DND-41 (cell line): Measurements from ENCODE around the gene PRKCE.

ENCODE experiments used
- ATAC-seq: fragments of 200-7000 bp; cut with Tn5 transposase; 3 replicates; pipeline ENCODE4 v1.9.1; 2021; ENCODE audit warnings: low read depth; ENCODE audit not compliant: insufficient read depth
- DNase-seq: peaks from one replicate; pipeline ENCODE4 v3.0.0-alpha.2; 2020
- H2AFZ ChIP-seq: 2 replicates; pipeline ENCODE4 v1.6.0; 2012; ENCODE audit warnings: low read depth, low read length
- H3K27ac ChIP-seq: 2 replicates; pipeline ENCODE4 v1.5.1; 2012; ENCODE audit warnings: low read length, inconsistent platforms
- H3K27me3 ChIP-seq: fragments of 200-600 bp; sonication (generic); 2 replicates; pipeline ENCODE4 v1.6.0; 2012; ENCODE audit warnings: low read length, mild to moderate bottlenecking, inconsistent platforms; ENCODE audit not compliant: insufficient read depth, poor library complexity
- H3K36me3 ChIP-seq: 2 replicates; pipeline ENCODE4 v1.5.1; 2012; ENCODE audit warnings: low read length, inconsistent platforms; ENCODE audit not compliant: insufficient read depth
- H3K4me1 ChIP-seq: 2 replicates; pipeline ENCODE4 v1.5.1; 2012; ENCODE audit warnings: mild to moderate bottlenecking, low read length; ENCODE audit not compliant: insufficient read depth
- H3K4me2 ChIP-seq: 2 replicates; pipeline ENCODE4 v1.6.0; 2012; ENCODE audit warnings: mild to moderate bottlenecking, moderate library complexity, low read length, inconsistent platforms; ENCODE audit not compliant: insufficient read depth
- H3K4me3 ChIP-seq, 2 experiments: fragments of 200-600 bp in 1 of 2; shearing (Covaris generic) in 1 of 2; 2 replicates each; pipeline ENCODE4 v1.5.1; 2012 to 2016; ENCODE audit warnings: inconsistent platforms in 2 of 2, low read length in 2 of 2, mild to moderate bottlenecking in 2 of 2, low read depth in 1 of 2, moderate library complexity in 1 of 2
- H3K79me2 ChIP-seq: 2 replicates; pipeline ENCODE4 v1.6.0; 2012; ENCODE audit warnings: low read length, inconsistent platforms; ENCODE audit not compliant: insufficient read depth
- H3K9ac ChIP-seq: 2 replicates; pipeline ENCODE4 v1.6.0; 2012; ENCODE audit warnings: low read depth, mild to moderate bottlenecking, inconsistent platforms, low read length, moderate library complexity
- H3K9me3 ChIP-seq: 2 replicates; pipeline ENCODE4 v1.5.1; 2012; ENCODE audit warnings: low read length, moderate library complexity, mild to moderate bottlenecking, inconsistent platforms; ENCODE audit not compliant: insufficient read depth, severe bottlenecking
- H4K20me1 ChIP-seq: 2 replicates; pipeline ENCODE4 v1.6.0; 2012; ENCODE audit warnings: low read length; ENCODE audit not compliant: insufficient read depth
- EZH2 ChIP-seq: IDR thresholded peaks from 3 replicates; pipeline ENCODE4 v1.6.1; 2012; ENCODE audit warnings: borderline replicate concordance, low read depth, mild to moderate bottlenecking, moderate library complexity, low read length, inconsistent platforms; ENCODE audit not compliant: severe bottlenecking
- TF ChIP-seq, protein P1 (sequence below): IDR thresholded peaks from 2 replicates; pipeline ENCODE4 v1.5.1; 2012; ENCODE audit warnings: borderline replicate concordance, low read length, moderate library complexity, mild to moderate bottlenecking; ENCODE audit not compliant: poor library complexity, severe bottlenecking; ENCODE audit errors: extremely low read depth

PRKCE gene

GRCh38 chr2:45728458-45728942 is 77.0 kb downstream of the PRKCE start:
- no peaks in the 10 kb centered on the region for H4K20me1 ChIP-seq
- no peak overlapping the region for H2AFZ ChIP-seq
- no peaks in the 10 kb centered on the region for H3K27me3 ChIP-seq
- H3K79me2 ChIP-seq, result no peaks in the 10 kb centered on the region
- TF ChIP-seq, protein P1, sequence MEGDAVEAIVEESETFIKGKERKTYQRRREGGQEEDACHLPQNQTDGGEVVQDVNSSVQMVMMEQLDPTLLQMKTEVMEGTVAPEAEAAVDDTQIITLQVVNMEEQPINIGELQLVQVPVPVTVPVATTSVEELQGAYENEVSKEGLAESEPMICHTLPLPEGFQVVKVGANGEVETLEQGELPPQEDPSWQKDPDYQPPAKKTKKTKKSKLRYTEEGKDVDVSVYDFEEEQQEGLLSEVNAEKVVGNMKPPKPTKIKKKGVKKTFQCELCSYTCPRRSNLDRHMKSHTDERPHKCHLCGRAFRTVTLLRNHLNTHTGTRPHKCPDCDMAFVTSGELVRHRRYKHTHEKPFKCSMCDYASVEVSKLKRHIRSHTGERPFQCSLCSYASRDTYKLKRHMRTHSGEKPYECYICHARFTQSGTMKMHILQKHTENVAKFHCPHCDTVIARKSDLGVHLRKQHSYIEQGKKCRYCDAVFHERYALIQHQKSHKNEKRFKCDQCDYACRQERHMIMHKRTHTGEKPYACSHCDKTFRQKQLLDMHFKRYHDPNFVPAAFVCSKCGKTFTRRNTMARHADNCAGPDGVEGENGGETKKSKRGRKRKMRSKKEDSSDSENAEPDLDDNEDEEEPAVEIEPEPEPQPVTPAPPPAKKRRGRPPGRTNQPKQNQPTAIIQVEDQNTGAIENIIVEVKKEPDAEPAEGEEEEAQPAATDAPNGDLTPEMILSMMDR, result no peak
- no peak for TF ChIP-seq EZH2
- no peak overlapping the region for H3K4me3 ChIP-seq
- no peak overlapping the region for H3K27ac ChIP-seq
- H3K9me3 ChIP-seq, result no peaks in the 10 kb centered on the region
- no peaks in the 10 kb centered on the region for H3K36me3 ChIP-seq
- ATAC-seq (no peak), DNase-seq (no peak)
- H3K4me2 ChIP-seq, result no peak overlapping the region
- H3K9ac ChIP-seq, result no peak overlapping the region
- H3K4me1 ChIP-seq, result no peaks in the 10 kb centered on the region

DNA sequence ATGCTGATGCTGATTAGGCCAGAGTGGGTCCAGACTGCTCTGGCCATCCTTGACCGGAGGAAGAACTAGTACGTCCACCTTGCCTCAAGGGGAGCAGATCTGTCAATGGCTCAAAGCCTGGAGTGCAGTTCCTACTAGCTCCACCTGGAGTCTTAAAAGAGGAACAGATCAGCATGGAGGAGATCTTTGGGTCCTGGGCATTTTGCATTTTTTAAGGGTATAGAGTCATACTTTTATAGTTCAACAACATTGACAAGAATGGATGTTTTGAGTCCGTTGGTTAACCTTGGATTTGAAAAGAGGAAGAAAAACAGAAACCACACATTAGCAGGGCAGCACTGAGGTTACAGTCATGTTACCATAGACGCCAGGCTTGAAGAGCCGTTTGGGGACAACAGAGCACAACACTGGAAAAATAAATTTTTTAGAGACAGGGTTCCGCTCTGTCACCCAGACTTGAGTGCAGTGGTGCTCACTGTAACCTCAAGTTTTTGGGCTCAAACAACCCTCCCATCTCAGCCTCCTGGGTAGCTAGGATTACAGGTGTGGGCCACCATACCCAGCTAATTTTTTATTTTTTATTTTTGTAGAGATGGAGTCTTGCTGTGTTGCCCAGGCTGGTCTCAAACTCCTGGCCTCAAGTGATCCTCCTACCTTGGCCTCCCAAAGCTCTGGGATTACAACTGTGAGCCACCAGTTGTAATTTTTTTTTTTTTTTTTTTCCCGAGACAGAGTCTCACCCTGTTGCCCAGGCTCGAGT is 78.5 kb downstream of the PRKCE start:
- Histone ChIP-seq H3K4me3 (no peak overlapping the region), H3K9me3 (no peaks in the 10 kb centered on the region), H3K27ac (no peak overlapping the region), H3K9ac (no peak overlapping the region), H3K4me2 (no peak overlapping the region), H2AFZ (no peak overlapping the region), H3K27me3 (no peaks in the 10 kb centered on the region), H3K79me2 (no peaks in the 10 kb centered on the region), H3K4me1 (no peaks in the 10 kb centered on the region), H4K20me1 (no peaks in the 10 kb centered on the region), H3K36me3 (no peaks in the 10 kb centered on the region)
- DNase-seq (no peak), ATAC-seq (no peak)
- no peak for TF ChIP-seq EZH2
- TF ChIP-seq, protein P1, result peak; percentile 30

- H3K9me3 ChIP-seq, result no peaks in the 10 kb centered on the region
- H3K4me2 ChIP-seq, result no peak overlapping the region
- H3K4me3 ChIP-seq, result no peak overlapping the region
- ATAC-seq, result no peak
- DNase-seq, result no peak
- H2AFZ ChIP-seq, result no peak overlapping the region
- H3K79me2 ChIP-seq, result no peaks in the 10 kb centered on the region
- H3K36me3 ChIP-seq, result no peaks in the 10 kb centered on the region
- H3K9ac ChIP-seq, result no peak overlapping the region
- H3K4me1 ChIP-seq, result no peaks in the 10 kb centered on the region
- TF ChIP-seq, protein P1, result no peak
- no peak for TF ChIP-seq EZH2
- no peaks in the 10 kb centered on the region for H3K27me3 ChIP-seq
- H3K27ac ChIP-seq, result no peak overlapping the region
- H4K20me1 ChIP-seq, result 0 out of 2 replicates have a peak, but pooled peaks cover 3% of the 10 kb centered on the region
Observed at GRCh38 chr2:45731141-45731540, 79.7 kb downstream of the PRKCE start.
